ENCODE measurements around the gene EXOSC3. TPM values are rescaled to one million over a fixed set of nuclear protein-coding genes. Genes with fewer than 3 reads are reported as not detected.

The EXOSC3 gene
- total RNA-seq, 4 donors from 2014 or later, result 32.0 to 63.5 (median 44.7) TPM

DNA sequence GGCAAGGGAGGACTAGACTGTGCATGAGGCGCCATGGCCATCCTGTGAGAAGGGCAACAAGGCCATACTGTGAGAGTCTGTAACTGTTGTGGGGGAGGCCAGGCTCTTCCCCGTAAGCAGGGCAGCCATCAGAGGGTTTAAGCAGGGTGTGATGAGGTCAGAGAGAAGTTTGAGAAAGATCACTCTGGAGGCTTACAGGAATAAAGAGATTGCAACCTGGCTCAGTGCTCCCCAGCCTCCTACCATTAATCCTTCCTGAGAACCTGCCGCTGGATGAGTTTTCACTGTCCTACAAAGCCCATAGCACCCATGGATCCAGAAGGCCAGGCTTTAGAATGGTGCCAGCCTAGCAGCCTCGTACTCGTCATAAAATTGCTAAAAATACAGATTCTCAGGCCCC, 45.6 kb downstream of the EXOSC3 start:
- Histone ChIP-seq H3K27ac (no peak overlapping the region), H3K4me1 (no peaks in the 10 kb centered on the region), H3K9me3 (no peaks in the 10 kb centered on the region), H3K27me3 (no peaks in the 10 kb centered on the region), H3K36me3 (no peaks in the 10 kb centered on the region), H3K4me3 (no peak overlapping the region)
- DNase-seq, result no peak
- TF ChIP-seq POLR2A (IDR thresholded peaks at IDR 0.05), result no peak
- TF ChIP-seq, protein P1, sequence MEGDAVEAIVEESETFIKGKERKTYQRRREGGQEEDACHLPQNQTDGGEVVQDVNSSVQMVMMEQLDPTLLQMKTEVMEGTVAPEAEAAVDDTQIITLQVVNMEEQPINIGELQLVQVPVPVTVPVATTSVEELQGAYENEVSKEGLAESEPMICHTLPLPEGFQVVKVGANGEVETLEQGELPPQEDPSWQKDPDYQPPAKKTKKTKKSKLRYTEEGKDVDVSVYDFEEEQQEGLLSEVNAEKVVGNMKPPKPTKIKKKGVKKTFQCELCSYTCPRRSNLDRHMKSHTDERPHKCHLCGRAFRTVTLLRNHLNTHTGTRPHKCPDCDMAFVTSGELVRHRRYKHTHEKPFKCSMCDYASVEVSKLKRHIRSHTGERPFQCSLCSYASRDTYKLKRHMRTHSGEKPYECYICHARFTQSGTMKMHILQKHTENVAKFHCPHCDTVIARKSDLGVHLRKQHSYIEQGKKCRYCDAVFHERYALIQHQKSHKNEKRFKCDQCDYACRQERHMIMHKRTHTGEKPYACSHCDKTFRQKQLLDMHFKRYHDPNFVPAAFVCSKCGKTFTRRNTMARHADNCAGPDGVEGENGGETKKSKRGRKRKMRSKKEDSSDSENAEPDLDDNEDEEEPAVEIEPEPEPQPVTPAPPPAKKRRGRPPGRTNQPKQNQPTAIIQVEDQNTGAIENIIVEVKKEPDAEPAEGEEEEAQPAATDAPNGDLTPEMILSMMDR (IDR thresholded peaks at IDR 0.05), result no peak

DNA sequence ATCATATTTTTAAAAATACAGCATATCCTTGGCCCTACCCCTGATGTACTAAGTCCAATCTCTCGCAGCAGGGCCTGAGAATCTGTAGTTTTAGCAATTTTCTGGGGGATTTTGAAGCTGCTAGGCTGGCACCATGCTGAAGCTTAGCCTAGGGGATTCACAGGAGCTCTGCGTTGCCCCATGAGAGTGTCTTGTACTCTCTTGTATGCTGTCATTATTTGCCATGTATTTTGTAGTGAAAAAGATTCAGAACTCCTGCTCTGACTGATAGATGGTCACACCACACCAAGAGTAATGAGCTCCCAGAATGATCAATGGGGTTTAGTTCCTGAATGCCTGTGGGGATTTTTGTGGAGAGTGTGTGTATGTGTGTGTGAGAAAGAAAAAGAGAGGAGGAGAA, 51.9 kb downstream of the EXOSC3 start:
- no peaks in the 10 kb centered on the region for H3K4me1 ChIP-seq
- no peak for TF ChIP-seq POLR2A (IDR thresholded peaks at IDR 0.05)
- TF ChIP-seq, protein P1 (IDR thresholded peaks at IDR 0.05), result no peak
- H3K36me3 ChIP-seq, result no peaks in the 10 kb centered on the region
- H3K27ac ChIP-seq, result no peak overlapping the region
- no peaks in the 10 kb centered on the region for H3K27me3 ChIP-seq
- no peak for DNase-seq
- H3K4me3 ChIP-seq, result no peak overlapping the region
- no peaks in the 10 kb centered on the region for H3K9me3 ChIP-seq

DNA sequence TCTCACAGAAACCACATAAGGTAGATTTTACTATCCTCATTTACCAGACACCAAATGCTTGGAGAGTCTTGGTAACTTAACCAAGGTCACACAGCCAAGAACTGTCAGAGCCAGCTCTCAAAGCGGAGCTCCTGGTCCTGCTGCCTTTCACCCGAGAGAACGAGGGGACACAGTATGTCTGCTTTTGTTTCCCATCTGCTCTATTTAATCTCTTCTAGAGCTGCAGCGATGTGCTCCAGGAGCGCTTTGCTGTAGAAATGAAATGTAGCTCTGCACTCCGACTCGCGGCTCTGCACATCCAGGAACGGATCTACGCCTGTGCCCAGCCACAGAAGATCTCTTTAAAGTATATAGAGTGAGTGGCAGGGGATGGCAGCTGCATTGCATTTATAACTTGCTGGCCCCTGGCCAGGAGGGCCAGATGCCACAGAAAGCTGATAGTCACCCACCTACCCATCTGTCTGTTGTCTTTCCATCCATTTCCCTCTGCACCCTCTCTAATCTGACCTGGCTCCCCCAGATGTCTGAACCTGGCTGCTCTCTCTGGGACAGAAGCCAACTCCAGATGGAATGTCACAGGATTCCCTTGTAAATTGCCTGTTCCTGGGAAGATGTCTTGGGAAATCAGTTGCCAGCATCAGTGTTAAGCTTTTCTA, 52.6 kb downstream of the EXOSC3 start:
- TF ChIP-seq POLR2A (IDR thresholded peaks at IDR 0.05), result no peak
- TF ChIP-seq, protein P1 (IDR thresholded peaks at IDR 0.05), result no peak
- Histone ChIP-seq H3K27ac (no peak overlapping the region), H3K27me3 (no peaks in the 10 kb centered on the region), H3K36me3 (no peaks in the 10 kb centered on the region), H3K4me1 (no peaks in the 10 kb centered on the region), H3K4me3 (no peak overlapping the region), H3K9me3 (no peaks in the 10 kb centered on the region)
- no peak for DNase-seq

DNA sequence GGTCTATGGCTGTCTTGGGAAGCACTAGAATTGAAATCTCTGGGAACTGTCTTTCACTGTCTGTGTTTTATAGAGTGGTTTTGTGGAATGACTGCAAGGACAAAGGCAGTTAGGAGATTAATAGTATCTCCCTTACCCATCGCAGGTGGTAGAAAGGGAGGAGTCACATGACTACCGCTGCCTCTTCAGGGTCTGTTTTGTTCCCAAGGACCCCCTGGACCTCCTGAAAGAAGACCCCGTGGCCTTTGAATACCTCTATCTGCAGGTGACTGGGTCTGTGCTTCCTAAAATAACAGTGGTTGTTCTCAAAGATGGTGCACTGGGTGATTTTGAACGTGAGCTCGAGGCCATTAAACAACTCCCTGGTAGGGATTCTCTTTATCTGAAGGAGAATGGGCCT, 54.0 kb downstream of the EXOSC3 start:
- TF ChIP-seq POLR2A (IDR thresholded peaks at IDR 0.05), result no peak
- TF ChIP-seq, protein P1 (IDR thresholded peaks at IDR 0.05), result no peak
- DNase-seq, result no peak
- Histone ChIP-seq H3K36me3 (no peaks in the 10 kb centered on the region), H3K4me3 (no peak overlapping the region), H3K27me3 (no peaks in the 10 kb centered on the region), H3K9me3 (no peaks in the 10 kb centered on the region), H3K27ac (no peak overlapping the region), H3K4me1 (no peaks in the 10 kb centered on the region)

DNA sequence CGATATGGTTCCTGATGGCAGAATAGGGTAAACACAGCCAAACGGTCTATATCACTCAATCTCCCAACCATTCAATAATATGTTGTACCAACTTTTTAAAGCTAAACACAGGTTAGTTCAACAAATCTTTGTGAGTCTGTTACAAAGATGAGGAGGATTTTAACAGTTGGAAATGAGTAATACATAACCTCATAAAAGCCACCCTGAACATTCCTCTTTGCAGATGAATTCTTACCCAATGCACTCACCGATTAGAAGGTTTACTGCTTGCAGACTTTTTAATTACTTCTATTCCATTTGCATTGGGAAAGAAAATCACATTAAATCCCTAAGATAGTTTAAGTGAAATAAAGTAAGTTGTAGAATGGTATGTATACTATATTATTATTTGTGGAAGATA, 54.6 kb downstream of the EXOSC3 start:
- Histone ChIP-seq H3K27ac (no peak overlapping the region), H3K9me3 (no peaks in the 10 kb centered on the region), H3K4me3 (no peak overlapping the region), H3K36me3 (no peaks in the 10 kb centered on the region), H3K4me1 (no peaks in the 10 kb centered on the region), H3K27me3 (no peaks in the 10 kb centered on the region)
- DNase-seq, result no peak
- TF ChIP-seq, protein P1 (IDR thresholded peaks at IDR 0.05), result no peak

Other genes with a start within 250 kb of the EXOSC3 start
- 10 to 100 TPM in 1 of 4 donors, 1 to 10 TPM in 3; 1.6 to 12.4 (median 4.2) TPM for gene FBXO10, start 208.7 kb downstream of the EXOSC3 start, total RNA-seq
- 100 to 1,000 TPM in 2 of 4 donors, 10 to 100 TPM in 2; 26.9 to 116 (median 77.0) TPM for gene TOMM5, start 192.5 kb downstream of the EXOSC3 start, total RNA-seq
- under 1 TPM in 1 of 4 donors, not detected in 3; 0.40 TPM for gene FRMPD1, start 134.1 kb downstream of the EXOSC3 start, total RNA-seq
- 10 to 100 TPM in 3 of 4 donors, 1 to 10 TPM in 1; 3.3 to 33.0 (median 16.1) TPM for gene TRMT10B, start 31.3 kb downstream of the EXOSC3 start, total RNA-seq
- 10 to 100 TPM; 23.4 to 84.2 (median 32.8) TPM for gene DCAF10, start 15.7 kb upstream of the EXOSC3 start, total RNA-seq
- 10 to 100 TPM; 32.2 to 67.8 (median 57.8) TPM for gene SLC25A51, start 119.1 kb upstream of the EXOSC3 start, total RNA-seq

Data from Peyer's patch (tissue), 4 donors.